GM19025 (cell line): ENCODE results near the gene ITGA6.

ENCODE experiments used
- ATAC-seq: cut with Tn5 transposase; IDR thresholded peaks from one replicate; pipeline ENCODE4 v1.9.1; 2021; ENCODE audit warnings: mild to moderate bottlenecking, low read depth, moderate library complexity; ENCODE audit not compliant: unreplicated experiment

Gene ITGA6

DNA sequence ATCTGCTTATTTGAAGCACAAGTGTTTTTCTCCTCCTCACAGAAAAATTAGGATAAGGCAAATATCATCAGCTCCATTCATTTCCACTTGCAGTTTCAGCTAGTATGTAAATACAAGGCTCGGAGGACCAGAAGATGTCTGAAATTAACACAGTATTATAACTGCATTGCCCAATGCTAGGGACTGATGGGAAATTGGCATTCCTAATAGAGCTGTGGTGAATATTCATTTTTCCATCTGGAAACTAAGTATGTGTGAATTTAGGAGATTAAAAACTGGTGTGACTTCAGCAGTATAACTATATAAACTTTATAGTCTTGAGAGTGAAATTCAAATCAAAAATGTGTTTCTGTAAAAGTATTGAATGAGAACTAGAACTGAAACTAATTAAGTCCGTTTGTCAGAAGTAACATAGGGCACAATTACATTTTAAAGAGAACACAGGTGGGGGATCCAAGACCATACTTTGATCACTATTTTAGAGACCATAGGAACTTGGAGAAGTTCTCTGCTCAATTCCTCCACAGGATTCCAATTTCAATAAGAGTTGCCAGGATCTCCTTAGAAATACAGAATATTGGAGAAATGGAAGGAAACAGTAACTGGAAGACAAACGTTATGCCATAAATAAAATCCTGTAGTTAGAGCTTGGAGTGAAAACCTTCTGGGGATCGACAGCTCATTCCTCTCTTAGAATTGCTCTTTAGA, 12.1 kb upstream of the ITGA6 start:
- no peak for ATAC-seq

DNA sequence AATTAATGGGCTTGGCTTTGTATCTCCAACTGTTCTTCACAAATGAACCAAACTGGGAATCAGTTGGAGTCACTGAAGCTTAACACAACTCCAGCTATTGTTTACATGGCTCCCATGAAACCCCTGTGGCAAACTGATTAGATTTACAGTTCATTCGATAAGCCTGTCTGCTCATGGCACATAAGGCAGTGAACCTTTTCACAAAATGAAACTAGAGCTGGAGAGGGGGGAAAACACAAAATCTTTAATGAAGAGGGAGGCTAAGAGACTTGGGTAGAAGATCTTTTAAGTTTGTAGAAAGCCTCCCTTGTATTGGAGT, 11.6 kb upstream of the ITGA6 start:
- no peak for ATAC-seq

DNA sequence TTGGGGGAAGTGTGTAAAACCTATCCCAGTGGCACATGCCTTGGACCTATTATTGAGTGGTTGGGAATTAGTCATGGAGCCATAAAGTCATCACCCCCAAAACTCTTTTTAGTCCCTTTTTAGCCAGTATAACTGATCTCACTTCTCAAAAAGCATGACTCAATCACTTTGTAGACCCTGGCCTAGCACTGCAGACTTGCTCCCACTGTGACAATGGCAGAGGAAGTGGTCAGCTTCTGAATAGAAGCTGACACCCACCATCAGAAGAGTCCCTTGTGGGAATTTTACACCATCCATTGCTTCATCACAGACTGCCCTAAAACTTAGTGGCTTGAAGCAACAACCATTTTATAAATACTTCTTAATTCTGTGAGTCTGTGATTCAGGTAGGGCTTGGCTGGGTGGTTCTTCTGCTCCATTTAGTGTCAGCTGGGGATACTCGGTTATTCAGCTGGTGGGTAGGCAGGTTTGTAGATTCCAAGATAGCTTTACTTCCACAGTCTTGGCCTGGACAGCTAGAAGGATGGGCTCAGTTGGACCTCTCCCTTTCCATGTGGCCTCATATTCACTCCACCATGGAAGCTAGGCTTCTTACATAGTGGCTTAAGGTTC, 10.8 kb upstream of the ITGA6 start:
- no peak for ATAC-seq

DNA sequence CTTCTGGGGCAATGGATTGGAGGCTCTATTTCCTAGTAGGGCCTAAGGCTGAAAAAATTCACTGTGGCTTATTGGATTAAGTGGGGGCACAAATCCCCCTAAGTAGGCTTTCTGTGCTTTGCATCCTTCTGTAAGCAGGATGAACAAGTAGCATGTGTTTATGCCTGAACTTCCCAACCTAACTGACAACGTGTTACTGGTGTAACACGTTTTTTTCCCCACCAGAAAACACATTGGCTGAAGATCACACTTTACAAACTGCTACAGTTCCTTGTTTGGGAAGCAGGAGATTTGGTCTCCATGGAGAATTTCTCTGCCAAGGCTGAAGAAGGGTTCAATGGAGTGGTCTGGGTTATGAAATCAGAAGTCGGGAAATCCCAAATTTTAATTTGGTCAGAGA, 7.2 kb upstream of the ITGA6 start:
- no peak for ATAC-seq

DNA sequence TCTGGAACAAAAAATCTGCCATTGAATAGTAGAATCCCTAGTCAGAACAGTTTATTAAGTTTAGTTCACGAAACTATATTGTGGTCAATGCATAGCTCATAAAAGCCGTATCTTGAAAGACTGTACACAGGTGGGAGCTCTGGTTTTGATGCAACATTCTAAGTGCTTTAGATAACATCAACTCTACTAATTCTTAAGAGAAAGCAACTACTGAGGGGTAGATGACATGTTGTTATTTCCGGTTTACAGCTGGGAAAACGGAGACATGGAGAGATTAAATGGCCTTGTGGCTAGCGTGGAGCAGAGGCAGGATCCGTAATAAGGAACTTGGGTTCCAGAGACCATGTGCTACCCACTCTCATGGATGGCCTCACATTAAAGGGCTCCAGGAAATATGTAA, 4.2 kb upstream of the ITGA6 start:
- no peak for ATAC-seq

DNA sequence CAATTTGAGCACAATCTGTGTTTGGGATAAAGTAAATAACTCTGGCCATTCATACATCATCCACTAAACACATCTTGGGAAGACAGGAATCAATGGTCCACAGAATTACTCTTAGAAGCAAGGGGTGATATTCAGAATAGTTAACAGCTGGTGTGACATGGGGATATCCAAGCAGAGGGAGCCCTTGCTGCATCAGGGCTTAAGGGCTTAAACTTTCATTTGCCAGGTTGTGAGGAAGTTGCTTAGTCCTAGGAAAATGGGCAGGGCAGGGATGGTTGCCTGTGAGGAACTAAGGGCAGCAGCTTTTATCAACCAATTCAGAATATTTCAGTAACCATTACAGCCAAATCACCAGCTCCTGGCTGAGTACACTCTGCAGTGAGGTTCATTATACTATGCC, 2.0 kb upstream of the ITGA6 start:
- no peak for ATAC-seq

DNA sequence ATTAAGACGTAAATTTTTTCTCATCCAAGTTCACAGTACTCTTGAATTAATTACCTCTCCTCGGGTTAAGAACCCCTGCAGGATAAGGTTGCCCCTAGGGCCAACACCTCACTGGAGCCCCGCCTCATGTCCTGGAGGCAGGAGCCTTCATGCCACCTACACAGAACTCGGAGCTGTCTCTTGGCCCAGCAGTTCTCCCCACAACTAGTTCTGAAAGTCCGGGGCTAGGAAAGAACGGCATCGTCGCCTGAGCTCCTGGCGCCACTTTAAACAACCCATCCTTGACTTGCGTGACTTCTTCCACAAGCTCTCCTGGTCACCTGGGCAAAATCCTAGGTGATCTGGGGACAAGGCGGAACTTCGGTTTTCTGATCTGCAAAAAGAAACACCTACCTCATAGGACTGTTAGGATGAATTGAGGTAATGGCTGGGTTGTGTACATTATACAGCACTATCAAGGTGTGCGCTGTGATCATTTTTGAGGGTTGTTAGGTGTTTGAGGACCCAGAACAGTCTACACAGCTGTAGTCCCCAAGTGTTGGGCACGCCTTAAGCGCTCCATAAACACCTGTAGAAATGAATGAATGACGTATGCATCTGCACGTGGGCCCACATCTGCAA, 641 bp upstream of the ITGA6 start:
- ATAC-seq = no peak

DNA sequence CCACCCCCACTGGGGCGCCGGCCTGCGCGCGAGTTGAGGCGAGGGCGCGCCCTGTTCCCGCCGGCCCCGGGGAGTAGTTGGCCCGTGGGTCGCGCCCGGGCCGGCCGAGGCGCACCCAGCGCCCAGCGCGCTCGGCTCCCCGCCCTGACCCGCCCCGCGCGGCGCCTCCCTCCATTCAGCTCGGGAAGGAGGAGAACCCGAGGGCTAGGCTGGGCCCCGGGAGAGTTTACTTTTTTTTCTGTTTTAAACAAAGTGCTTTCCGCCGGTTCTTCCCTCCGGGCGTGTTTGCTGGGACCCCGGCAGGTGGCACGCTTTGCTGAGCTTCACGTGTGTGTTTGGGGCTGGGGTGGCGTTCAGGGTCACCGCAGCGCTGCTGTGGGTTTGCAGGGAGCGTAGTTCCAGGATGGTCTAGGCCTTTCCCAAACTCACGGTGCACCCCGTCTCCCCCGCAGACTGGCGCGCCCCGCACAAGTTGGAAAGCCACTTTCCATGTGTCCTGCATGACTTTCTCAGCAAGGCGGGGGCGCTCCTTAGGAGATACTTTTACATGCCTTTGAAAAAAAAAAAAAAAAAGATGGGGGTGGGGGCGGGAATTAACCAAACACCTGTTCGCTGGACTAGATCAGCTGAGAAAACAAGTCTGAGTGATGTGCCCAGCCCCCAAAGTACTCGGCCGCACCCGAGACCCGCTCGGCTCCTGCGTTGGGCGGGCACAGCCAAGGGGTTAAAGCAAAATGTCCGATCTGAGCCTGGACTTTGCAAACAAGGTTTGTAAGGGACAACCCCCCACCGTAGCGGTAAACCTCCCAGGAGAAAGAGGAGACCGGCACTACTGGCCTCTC, 825 bp downstream of the ITGA6 start:
- ATAC-seq = no peak

DNA sequence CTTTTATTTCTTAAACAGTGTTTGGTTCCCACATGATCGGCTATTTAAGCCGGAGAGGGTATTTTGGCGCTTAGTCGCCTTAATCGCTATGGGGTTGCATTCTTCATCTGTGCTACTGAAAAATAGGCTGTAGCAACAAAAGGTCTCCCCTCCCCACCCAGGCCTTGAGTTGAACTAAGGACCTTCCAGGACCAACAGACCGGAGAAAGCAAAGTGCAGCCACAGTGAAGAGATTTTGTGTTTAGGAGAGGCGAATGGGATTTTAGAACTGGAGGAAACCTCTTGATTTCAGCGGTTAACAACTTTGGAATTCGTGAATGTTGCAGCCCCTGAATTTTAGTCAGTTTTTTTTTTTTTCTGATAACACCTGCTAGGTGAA, 1.4 kb downstream of the ITGA6 start:
- ATAC-seq = no peak

DNA sequence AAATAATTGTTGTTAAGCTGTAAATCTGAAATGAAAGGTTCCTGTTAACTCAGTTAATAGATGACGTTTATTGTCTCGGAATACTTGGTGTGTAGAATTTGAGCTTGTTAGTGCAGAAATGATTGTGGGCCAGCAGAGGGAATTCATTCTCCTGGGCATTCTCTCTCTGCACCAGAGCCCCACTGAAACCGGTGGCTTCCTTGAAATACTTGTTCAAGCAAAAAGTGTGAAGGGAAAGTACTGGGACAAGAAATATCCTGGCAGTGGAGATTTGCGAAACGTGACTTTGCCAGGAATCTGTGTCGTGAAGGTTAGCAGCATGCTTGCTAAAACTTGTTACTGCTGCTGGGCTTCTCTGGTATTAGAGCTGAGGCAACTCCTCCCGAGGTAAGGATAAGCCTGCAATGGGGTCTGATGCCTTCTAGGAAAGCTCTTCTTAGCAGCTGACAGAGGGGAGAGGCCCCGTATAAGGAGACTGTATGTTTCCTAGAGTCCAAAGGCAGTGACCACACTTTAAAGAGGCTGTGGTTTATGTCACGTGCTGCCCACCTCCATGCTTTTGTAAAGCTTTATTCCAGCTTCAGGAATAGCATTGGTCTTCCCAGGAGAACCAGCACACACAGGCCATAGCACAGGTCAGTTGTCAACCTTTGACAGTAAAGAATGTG, 2.0 kb downstream of the ITGA6 start:
- ATAC-seq = no peak

DNA sequence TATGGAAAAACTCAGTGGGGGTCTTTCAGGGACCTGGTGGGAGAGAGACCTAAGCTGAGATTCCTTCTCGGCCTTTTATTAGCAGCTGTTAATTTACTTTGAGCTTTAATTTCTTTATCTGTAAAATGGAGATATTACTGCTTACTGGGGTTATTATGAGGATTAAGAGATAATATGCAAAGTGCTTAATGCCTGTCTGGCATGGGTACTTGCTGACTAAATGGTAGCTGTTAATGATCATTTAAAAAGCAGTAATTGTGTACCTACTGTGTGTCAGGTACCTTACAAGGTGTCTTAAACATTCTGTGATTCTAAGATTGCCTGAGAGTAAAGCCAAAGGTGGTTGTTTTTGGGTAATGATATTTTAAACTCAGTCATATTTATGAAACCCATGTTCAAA, 2.6 kb downstream of the ITGA6 start:
- no peak for ATAC-seq

DNA sequence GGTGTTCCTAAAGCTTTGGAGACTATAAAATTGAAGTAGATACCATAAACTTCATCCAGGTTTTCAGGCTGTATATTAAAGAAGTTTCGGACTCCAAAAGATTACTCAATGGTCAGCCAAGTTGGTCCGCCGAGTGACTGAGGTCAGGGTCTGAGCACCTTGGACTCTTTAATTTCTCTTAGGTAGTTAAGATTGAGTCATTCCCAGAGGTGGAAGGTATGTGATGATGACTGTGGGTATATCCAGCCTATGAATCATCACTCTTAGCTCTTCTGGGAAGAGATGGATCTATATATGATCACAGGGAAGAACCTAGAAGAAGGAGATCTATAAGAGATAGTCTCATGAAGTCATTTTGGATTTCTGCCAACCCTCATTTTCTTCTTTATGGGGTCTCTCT, 3.3 kb downstream of the ITGA6 start:
- no peak for ATAC-seq

DNA sequence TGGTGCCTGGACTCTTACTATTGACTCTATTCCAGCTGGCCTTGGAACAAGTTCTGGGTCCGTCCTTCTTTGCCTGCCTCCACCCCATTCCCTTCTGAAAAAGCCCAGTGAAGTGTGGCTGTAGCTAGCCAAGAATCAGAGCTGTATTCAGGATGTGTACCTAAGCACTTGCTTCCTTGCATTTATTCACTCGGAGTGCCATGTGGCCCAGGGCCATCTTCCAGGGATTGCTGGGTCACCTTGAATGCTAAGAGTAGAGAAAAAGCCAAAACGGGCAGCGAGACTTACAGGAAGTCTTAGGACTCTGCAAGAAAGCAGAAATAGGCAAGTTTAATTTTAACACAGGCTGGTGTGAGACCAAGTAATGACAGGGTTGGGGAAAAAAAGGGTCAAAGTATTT, 4.1 kb downstream of the ITGA6 start:
- ATAC-seq = no peak

DNA sequence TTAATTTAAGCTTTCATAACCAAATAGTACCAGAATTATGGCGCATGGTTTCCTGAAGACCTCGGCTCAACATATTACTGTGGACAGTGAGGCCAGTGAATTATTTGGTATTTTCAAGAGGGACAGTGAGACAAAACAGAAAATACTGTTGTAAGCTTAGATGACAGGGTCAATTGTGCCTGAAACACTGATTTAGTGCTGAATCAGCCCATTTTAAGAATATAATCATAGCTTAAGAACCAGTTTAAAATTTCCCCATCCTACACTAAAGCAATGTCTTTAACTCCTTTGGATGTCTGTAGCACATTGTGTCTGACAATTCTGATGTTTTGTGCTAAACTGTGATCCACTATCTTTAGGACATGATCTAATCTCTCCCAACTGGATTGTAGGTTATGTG, 4.6 kb downstream of the ITGA6 start:
- ATAC-seq = no peak

DNA sequence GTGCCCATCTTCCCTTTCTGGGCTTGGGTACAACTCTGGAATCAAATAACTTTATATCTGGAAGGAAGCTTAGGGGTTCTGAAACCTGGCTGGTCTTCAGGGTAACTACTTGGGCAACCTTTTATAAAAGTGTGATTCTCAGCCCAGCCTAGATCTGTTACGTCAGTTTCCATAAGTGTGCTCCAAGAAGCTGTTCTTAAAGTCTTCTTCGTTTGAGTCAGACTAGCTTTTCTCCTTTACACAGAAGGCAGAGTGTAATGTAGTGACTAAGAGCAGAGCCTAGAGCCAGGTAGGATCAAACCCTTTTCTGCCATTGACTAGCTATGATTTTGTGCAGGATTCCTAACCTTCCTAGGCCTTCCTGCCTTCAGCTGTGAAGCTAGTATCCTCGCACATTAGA, 5.8 kb downstream of the ITGA6 start:
- no peak for ATAC-seq

DNA sequence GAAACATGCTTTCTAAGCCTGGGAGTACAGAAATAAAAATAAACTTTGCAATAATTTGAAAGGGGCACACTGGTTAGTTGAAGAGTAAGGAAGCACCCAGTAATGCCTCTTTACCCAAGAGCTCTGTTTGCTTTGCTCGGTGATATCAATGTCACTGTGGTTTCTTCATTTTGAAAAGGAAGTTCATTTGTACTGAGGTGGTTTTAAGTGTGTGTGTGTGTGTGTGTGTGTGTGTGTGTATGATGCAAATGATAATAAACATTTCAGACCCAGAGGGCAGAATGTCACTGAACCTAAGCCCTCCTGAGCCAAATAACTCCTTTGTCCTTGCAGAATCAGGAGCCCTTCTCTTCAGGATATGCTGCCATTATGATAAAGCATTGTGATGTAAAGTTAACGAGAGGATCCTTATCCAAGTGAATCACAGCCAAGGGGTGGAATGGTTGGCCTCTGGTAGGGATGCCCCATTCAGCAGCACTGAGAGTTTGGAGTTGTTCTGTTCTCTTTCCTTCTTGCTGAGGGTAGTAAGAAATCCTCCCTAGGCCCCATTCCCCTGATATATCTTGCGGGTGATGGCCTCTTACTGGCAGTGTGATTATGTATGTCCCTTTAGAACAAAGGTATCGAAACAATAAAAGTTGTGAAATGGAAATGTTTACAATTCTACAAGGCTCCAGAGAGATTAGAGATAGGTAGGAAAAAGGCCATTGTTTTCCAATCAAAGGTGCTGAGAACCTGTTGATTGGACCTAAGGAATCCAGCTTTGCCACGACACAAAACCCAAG, 7.6 kb downstream of the ITGA6 start:
- ATAC-seq = no peak

DNA sequence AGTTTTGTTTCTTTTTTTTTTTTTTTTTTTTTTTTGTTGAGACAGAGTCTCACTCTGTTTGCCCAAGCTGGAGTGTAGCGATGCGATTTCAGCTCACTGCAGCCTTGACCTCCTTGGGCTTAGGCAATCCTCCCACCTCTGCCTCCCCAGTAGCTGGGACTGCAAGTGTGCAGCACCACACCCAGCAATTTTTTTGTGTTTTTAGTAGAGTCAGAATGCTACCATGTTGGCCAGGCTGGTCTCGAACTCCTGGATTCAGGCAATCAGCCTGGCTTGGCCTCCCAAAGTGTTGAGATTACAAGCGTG, 8.2 kb downstream of the ITGA6 start:
- no peak for ATAC-seq

DNA sequence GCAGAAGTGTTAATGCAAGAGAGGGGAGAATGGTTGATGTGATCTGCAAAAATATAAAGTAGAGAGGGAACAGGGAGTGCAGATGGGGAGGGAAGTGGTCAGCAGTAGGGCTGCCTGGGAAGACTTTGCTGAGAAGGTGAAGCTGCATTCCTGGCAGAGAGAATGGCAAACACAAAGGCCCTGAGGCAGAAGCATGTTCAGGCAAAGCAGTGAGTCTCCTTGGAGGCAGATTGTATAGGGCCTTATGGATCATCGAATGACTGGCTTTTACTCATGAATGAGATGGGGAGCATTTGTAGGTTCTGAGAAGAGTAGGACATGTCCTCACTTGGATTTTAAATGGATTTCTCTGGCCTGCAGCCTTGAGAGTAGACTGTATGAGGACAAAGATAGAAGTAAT, 9.5 kb downstream of the ITGA6 start:
- ATAC-seq = no peak

DNA sequence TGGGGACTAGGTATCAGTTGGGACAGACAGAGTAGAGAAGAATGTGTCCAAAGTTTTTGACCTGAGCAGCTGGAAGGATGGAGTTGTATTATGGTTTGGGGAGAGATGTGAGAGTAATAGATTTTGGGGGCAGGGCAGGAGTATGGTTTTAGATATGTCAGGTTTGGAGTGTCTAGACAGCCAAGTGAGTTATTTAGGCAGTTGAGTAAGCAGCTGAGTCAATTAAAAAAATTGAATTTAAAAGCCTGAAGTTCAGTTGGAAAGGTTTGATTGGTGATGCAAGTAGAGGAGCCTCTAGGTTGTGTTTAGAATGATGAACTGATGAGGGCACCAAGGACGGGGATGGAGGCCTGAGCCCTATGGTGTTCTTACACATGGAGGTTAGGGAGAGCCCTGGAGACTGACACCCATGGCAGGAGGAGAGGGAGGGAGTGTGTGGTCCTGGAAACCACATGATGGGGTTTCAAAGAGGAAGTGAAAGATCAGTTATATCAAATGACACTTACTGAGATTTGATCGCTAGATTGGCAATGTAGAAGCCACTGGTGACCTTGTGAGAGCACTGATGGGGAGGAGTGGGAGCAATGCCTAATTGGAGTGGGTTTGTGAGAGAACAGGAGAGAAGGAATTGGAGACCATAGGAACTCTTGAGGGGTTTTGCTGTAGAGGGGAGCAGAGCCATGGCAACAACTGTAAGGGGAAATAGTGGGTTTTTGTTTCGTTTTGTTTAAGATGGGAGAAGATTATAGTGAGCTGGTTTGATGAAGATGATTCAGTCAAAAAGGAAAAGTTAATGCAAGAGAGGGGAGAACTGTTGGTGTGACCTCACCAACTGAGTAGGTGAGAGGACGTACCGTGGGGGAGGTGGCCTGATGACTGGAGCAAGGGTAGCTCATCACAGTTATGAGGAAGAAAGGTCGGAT, 10.3 kb downstream of the ITGA6 start:
- ATAC-seq = peak; percentile 59
